ENCODE results near the gene DDR2.
"Not testable (repeated sequence)": the region's sequence is repeated elsewhere in the genome, so short reads cannot be mapped to it uniquely, and the experiment has no call there.

DDR2 gene

DNA sequence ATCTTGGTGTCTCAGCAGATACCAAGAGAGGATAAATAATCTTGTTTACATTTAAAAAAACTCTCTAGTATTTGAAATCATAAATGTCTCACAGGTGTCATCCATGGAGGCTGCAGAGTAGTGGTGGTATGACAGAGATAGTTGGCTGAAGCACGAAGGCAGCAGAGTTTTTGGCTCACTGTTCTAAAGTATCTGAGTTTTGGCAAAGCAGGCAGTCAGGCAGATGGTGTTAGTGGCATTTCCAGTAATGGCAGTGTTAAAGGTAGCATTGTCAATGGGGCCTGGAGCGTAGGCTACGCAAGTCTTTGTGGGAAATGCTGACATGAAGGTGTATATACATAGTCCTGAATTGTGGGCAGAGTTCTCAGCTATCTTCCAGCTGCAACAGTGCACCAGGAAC is 89.8 kb downstream of the DDR2 start:
- no peak for DNase-seq (ENCODE audit: low read depth in 2 of 2)

DNA sequence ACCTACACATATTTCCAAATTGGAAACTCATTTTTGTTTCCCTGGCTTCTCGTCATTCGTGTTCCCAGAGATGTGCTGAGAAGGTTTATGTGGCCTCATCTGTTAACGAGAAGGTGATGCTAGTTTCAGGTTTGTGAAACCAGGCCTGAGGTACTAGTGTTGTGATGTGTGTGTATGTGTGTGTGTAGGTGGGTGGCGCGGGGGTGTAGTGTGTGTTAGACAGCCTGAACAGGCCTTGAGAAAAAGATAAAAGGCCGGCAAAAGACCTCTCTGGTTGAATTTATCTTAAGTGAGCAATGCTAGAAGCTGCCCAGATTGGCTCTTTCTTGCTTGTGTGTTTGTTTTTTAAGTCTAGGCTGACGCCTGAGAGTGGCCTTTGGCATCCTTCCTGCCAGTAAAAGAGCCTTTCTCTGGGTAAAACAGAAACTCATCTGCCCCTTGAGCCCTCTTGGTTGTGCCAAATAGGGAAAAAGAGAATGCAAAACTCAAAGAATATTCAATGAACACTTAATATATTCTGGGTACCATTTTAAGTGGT is 92.4 kb downstream of the DDR2 start:
- DNase-seq (ENCODE audit: low read depth in 2 of 2) = no peak

DNA sequence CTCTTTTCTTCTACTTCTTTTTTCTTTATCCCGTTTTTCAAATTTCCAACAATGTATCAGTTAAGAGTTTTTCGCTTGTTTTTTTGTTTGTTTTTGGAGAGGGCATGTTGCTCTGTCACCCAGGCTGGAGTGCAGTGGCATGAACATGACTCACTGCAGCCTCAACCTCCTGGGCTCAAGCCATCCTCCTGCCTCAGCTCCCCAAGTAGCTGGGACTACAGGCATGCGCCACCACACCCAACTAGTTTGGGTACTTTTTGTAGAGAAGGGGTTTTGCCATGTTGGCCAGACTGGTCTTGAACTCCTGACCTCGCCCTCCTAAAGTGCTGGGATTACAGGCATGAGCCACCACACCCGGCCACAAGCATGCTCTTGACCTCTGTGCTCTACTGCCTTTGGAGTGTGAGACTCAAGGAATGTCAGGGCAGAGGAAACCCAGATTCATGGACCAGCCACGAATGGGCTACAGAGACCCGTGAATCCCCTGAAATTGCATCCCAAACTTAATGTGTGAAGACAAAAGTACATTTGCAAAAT is 93.1 kb downstream of the DDR2 start:
- DNase-seq (ENCODE audit: low read depth in 2 of 2) = no peak

DNA sequence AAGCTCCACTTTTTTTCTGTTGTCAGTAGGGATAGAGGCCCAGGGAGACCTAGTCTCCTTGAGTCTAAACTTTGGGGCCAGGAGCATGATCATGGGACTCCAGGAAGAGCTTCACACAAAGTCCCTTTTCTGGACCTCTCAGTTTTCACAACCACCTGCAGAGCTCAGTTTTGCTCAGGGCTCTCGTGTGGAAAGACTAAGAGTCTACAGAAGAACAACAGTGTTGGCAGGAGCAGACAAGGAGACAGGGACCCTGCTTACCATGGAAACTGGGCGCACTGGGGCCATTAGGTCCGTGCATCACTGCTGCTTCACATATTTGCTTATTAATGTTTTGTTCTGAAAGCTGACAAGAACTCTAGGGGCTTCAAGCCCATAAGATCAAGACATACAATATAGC is 94.3 kb downstream of the DDR2 start:
- DNase-seq (ENCODE audit: low read depth in 2 of 2) = no peak

DNA sequence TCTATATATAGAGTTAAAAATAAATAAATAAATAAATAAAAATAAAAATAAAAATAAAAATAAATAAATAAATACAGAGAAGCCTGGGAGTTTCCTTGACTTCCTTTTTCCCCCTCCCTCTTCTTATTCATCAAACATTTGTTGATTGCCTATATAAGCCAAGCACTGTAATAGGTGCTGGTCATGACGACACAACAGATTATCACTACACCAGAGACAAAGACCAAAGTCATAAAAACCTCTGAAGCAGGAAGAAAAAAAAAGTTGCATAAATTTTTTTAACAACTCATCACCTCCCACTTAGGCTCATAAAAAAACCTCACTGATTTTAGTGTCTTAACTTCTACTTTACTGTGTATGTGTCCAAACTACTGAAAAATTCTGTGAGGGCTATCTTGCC is 95.2 kb downstream of the DDR2 start:
- DNase-seq (ENCODE audit: low read depth in 2 of 2) = not testable (repeated sequence)

DNA sequence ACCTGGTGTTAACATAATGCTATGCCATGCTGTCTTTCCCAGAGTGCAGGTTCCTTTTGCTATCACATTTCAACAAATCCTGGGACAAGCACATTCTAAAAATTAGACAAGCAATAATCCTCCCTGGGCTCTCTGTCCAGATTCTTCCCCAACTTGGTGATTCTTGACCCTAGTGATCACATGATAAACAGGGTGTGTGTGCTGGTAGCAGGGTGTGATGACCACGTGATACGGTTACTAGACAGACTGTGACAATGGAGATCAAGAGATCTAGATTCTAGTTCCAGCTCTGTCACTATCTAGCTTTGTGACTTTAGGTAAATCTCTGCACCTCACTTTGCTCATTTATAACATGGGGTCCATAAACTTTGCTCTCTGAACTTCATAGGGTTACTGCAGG is 96.3 kb downstream of the DDR2 start:
- no peak for DNase-seq (ENCODE audit: low read depth in 2 of 2)

DNA sequence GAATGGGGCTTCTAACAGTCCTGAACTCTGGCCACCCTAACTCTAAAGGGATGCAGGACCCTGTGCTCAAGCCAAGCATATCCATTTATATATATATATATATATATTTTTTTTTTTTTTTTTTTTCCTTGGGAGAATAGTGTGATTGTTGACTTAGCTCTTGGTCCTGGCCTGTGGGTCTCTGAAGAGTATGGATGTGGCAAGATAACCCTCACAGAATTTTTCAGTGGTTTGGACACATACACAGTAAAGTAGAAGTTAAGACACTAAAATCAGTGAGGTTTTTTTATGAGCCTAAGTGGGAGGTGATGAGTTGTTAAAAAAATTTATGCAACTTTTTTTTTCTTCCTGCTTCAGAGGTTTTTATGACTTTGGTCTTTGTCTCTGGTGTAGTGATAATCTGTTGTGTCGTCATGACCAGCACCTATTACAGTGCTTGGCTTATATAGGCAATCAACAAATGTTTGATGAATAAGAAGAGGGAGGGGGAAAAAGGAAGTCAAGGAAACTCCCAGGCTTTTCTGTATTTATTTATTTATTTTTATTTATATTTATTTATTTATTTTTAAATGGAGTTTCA is 97.0 kb downstream of the DDR2 start:
- DNase-seq (ENCODE audit: low read depth in 2 of 2) = not testable (repeated sequence)

DNA sequence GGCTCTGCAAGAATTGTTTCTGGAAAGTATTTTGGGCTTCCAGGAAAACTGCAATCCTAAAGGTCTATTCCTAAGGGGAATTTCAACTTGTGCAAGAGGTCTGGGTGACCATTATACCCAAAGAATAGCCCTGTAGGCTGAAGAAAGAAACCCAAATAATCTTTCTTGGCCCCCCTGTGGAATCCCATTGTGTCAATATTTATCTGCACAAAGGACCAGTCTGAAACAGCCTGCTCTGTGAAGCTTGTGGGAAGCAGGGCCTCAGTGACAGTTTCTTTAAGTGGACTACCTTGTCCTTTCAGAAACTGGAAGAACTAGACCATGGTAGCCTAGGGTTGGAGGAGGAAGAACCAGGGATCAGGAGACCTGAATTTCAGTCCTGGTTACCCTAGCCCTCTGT is 99.8 kb downstream of the DDR2 start:
- no peak for DNase-seq (ENCODE audit: low read depth in 2 of 2)

DNA sequence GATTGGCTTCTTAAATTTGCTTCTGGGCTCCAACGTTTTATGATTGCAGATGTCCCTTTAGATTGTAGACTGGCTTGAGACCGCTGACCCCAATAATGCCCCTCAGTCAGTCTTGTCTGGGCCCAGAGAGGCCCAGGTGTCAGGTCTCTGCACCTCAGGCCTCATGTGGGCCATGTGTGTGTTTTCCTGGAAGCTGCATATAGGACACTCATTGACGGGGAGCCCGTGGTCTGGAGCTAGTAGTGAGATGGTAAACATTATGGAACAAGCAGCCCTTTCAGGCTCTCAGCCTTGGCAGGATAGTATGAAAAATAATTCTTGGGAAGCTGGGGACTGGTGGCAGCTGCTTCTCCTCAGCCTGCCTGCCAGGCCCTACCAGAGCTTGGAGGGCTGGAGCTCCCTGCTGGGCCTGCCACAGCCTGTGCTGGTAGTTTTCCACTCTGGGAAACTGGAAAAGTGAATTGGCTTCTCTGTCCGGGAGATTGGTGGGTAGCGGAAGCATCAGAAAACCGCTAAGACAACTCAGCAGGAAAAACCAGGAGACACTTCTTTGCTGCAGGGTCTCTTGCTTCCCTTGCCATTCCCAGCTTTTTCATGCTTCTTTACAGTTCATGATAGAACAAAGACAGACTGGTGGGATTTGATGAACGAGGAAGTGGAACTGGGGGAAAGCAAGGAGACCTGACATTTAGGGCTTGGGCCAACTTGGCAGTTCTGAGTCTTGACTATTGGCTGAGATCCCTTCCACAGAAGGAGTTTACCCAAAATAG is 100.5 kb downstream of the DDR2 start:
- no peak for DNase-seq (ENCODE audit: low read depth in 2 of 2)

DNA sequence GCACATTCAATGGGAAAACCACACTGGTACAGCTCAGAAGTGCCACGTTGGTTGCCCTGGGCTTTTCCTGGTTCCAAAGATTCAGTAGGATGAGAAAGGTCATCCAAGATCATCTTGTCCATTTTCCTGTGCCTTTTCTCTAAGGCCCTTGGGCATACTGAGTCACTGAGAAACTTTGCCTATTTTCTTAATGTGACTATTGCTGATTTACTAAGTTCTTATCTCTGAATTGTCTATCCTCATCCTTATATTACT is 101.0 kb downstream of the DDR2 start:
- no peak for DNase-seq (ENCODE audit: low read depth in 2 of 2)

DNA sequence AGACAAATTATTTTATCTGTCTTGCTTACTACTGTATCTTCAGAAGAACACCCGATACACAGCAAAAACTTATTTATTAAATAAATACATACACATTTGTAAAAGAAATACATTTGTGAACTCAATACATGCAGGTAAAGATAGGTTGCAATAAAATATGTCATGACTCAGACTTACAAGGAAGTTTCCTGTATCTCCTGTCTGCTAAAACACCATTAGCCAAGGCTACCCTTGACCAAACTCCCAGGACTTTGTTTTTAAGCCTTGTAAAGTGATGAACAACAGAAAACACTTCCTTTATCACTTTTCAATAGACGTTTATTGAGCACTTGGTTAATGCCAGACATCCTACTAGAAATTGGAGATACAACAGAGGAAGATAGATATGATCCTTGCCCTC is 101.8 kb downstream of the DDR2 start:
- DNase-seq (ENCODE audit: low read depth in 2 of 2) = no peak

DNA sequence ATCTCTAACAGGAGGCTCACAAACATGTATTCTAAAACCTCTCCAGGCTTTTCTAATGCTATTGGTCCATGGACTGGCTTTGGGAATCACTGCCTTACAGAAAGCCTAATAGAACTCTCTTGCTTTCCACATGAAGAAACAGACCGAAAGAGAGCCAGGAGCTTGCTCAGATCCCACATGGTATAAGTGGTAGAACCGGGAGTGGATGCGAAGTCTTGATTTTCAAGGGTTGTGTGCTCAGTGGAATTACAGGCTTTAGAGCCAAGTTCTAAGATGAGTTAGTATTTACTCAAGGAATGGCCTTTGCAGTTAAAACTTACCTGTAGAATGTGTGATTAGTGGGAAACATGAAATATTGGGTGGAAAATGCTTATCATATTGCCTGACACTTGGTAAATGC is 103.9 kb downstream of the DDR2 start:
- DNase-seq (ENCODE audit: low read depth in 2 of 2) = no peak

DNA sequence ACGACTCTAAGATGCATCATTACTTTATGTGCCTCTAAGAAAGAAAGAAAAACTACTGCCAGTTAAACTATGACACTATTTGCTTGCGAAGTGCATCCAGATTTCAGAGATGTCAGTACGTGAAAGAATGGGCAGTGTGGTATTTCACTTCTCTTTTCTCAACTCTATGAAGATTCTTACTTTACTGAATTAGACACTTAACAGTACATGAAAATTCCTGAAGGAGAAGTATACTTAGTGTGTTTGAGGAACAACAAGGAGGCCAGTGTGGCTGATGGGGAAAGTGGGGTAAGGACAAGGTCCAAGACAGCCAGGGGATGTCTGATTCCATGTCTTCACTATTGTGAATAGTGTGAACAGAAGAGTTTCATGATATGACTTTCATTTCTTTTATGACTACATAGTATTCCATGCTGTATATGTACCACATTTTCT is 104.4 kb downstream of the DDR2 start:
- no peak for DNase-seq (ENCODE audit: low read depth in 2 of 2)

DNA sequence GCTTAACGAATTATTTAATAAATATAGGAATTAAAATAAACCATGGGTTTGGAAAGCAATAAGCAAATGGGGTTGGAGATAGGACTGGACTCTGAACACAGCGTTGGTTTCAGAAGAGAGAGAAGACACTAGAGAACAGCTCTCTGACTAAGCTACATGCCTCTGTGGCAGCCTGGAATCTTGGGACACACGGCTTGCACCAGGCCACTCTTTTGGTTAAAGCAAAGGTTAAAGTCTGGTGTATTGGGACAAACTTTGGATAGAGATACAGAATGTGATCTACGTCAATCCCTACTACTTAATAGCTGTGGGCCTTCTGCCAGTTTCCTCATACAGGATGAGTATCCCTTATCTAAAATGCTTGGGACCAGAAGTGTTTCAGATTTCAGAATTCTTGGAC is 108.5 kb downstream of the DDR2 start:
- no peak for DNase-seq (ENCODE audit: low read depth in 2 of 2)

DNA sequence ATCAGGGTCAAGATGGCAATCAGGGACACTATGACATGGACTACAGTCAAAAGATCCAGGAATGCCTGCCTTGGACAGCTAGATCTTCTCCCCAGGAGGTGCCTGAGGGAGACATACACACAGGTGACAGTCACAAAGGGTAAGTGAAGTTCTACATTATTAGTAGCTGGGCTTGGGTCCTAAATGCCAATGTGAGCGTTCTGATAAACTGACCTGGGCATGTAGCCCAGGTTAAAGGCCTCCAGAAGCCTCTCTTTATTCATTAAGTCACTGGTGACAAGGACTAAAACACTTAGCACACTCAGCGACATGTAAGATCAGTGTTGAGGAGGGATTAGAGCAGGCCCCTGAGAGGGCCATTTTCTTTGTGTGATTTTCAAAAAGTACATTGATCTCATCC is 109.3 kb downstream of the DDR2 start:
- no peak for DNase-seq (ENCODE audit: low read depth in 2 of 2)

DNA sequence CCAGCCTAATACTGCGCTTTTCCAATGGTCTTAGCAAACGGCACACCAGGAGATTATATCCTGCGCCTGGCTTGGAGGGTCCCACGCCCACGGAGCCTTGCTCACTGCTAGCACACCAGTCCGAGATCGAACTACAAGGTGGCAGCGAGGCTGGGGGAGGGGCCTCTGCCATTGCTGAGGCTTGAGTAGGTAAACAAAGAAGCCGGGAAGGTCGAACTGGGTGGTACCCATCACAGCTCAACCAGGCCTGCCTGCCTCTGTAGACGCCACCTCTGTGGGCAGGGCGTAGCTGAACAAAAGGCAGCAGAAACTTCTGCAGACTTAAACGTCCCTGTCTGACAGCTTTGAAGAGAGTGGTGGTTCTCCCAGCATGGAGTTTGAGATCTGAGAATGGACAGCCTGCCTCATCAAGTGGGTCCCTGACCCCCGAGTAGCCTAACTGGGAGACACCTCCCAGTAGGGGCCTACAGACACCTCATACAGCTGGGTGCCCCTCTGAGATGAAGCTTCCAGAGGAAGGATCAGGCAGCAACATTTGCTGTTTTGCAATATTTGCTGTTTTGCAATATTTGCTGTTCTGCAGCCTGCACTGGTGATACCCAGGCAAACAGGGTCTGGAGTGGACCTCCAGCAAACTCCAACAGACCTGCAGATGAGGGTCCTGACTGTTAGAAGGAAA is 114.1 kb downstream of the DDR2 start:
- not testable (repeated sequence) for DNase-seq (ENCODE audit: low read depth in 2 of 2)

DNA sequence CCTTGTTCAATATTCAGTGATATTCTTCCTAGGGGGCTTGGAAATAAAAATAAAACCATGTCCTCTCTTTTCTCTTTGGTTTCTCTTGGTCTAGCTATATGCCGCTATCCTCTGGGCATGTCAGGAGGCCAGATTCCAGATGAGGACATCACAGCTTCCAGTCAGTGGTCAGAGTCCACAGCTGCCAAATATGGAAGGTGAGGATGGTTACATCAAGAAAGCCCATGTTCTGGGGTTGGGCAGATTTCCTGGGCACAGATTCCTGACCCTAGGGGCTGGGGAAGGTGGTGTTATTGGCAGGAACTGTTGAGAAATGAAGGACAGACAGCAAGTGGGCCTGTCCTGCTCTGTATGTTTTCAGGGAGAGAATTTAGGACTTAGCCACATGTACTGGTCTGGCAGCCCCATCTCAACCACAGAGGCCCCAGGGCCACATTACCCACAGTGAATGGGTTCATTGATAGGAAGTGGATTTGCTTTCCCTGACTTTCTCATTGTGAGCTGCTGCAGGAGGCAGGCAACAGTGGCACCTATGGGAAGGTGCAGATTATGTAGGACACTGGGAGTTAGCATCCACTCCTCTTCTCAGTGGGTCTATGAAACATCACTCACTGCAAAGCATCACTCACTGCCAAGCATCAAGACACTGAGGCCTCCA is 120.9 kb downstream of the DDR2 start:
- no peak for DNase-seq (ENCODE audit: low read depth in 2 of 2)

DNA sequence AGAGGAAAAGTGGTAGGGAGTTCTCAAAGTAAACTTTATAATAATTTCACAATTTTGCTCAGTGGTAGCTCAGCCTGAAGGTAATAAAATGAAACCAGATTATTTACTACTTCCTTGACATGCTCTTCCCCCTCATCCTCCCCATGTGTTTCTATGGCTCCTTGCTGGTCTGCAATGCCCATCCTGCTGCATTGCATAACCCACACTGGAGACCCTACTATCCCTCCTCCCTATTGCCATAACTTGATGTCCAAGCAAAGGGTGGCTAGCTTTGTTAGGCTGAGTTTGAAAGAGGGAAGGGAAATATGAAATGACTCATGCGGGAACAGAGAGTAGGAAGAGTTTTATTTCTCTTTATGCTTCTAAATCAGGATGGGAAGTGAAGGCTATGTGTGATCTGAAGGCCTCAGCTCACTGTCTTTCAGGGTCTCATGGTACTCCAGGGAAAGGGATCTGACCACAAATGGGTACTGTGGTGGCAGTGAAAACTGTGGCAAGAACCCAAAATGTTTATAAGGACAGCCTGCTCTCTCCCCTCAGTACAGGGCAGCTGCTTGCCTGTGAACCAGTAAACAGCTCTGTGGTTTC is 121.8 kb downstream of the DDR2 start:
- no peak for DNase-seq (ENCODE audit: low read depth in 2 of 2)

DNA sequence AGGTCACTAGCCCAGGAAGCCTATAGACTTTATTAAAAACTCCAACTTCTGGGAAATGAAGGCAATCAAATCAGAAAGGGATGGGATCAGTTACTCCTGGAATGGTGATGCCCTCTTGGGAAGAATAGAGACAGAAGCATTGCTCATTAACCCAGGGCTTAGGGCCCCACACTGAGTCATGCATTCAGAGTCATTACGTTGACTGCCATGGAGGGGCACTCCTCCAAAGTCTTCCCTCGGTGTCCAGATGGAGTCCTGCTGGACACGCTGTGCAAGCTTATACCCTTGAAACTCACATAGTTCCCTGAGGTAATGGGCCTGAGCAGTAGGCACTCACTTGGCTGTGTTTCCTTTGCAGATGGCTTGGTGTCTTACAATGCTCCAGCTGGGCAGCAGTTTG is 123.0 kb downstream of the DDR2 start:
- no peak for DNase-seq (ENCODE audit: low read depth in 2 of 2)

DNA sequence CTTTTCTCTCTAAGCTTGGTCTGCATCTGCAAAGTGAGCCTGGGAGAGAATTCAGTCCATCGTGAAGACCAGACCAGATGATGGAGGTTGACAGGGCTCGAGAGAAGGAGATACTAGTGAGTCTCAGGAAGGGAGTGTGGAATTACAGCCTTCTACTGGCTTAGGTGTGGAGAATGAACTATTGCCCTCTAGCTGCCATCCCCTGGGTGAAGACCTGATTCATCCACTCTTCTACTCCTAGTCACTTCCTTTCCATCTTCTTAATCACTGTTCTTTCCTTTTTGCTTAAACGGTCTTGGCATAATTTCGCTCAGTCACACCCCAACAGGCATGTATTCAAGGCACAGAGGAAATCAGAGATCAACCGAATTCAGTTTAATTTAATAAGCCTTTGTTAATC is 124.3 kb downstream of the DDR2 start:
- DNase-seq (ENCODE audit: low read depth in 2 of 2) = no peak

DNA sequence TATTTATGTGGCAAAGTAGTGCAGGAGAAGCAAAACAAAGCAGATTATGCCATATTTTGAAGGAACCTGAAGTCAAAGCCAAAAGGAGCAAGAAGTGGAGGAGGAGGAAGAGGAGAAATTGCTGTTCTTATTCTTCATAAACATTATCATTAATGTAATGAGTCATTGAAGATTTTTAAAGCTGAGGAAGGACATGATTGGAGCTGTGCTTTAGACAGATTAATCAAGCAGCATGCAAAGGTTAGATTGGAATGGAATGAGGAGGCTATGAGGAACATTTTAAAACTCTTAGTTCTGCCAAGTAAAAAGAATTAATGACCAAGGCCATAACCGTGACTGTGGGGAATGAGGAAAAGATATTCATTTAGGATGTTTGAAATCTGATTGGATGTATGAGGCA is 125.2 kb downstream of the DDR2 start:
- no peak for DNase-seq (ENCODE audit: low read depth in 2 of 2)

DNA sequence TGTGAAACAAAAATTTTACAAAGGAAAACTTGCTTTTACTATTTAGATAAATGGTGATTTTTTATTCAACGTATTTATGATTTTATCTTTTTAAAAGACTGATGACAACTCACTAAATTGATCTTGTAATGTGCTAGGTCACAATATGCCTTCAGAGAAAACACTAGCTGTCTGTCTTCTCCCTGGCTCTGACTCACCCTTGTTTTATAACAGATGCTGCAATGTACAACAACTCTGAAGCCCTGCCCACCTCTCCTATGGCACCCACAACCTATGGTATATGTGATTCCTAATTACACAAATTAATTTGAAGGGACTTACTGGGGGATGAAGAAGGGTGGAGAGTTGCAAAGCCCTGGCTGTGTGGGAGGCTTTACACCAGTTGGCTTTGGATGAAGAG is 133.5 kb downstream of the DDR2 start:
- no peak for DNase-seq (ENCODE audit: low read depth in 2 of 2)

Measured in stimulated activated CD4-positive, alpha-beta T cell treated with anti-CD3 and anti-CD28 coated beads, Interleukin-1b, Interleukin-23, amount 100 ng/mL, for 4 hours (primary cell).